Fibroblast of lung (primary cell): ENCODE results near the gene SCYL1.

Experiments used
- EZH2 ChIP-seq: IDR thresholded peaks from 2 replicates; pipeline ENCODE4 v1.5.1; 2012; ENCODE audit warnings: low read length, control low read depth, mild to moderate bottlenecking; ENCODE audit errors: missing control alignments
- TF ChIP-seq, protein P1 (sequence below), 2 donors: IDR thresholded peaks in 1 of 2; conservative IDR thresholded peaks in 1 of 2; 1 replicate in 1 of 2; 2 replicates in 1 of 2; pipeline ENCODE4 v1.5.1; 2011 to 2012; ENCODE audit warnings: low read length in 2 of 2, control low read depth in 1 of 2, inconsistent platforms in 1 of 2, low read depth in 1 of 2, mild to moderate bottlenecking in 1 of 2

DNA sequence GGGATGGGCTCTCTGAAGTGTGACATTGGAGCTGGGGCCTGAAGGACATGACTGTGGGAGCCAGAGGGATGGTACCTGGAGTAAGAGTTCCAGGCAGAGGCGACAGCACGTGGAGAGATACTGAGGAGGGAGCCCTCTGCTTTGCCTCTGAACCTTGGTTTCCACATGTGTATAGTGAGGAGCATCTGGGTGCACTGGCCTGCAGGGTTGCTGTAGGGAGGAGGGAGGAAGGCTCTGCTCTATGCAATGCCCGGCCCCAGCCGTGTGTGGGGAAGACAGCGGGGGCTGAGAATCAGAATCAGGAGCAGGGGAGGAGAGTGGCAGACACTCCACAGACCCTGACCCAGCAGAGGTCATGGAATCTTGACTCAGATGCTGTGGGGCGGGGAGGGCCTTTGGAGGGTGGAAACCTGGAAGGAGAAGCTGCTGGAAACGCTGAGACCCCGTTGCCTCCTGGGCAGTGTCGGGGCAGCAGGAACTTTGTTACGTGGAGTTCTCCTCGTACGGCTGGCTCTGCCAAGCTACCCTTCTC, 4.0 kb downstream of the SCYL1 start:
- TF ChIP-seq EZH2: no peak
- TF ChIP-seq, protein P1, sequence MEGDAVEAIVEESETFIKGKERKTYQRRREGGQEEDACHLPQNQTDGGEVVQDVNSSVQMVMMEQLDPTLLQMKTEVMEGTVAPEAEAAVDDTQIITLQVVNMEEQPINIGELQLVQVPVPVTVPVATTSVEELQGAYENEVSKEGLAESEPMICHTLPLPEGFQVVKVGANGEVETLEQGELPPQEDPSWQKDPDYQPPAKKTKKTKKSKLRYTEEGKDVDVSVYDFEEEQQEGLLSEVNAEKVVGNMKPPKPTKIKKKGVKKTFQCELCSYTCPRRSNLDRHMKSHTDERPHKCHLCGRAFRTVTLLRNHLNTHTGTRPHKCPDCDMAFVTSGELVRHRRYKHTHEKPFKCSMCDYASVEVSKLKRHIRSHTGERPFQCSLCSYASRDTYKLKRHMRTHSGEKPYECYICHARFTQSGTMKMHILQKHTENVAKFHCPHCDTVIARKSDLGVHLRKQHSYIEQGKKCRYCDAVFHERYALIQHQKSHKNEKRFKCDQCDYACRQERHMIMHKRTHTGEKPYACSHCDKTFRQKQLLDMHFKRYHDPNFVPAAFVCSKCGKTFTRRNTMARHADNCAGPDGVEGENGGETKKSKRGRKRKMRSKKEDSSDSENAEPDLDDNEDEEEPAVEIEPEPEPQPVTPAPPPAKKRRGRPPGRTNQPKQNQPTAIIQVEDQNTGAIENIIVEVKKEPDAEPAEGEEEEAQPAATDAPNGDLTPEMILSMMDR (conservative IDR thresholded peaks at IDR 0.05 in 1 of 2, IDR thresholded peaks at IDR 0.05 in 1 of 2; ENCODE audit: low read depth in 1 of 2, low read length in 2 of 2): no peak
